ENCODE results near the gene FAM149A. TPM values are rescaled to one million over a fixed set of nuclear protein-coding genes. Genes with fewer than 3 reads are reported as not detected.

The FAM149A gene
- total RNA-seq, 2 donors from 2014 or later, result 12.9 to 27.0 TPM

DNA sequence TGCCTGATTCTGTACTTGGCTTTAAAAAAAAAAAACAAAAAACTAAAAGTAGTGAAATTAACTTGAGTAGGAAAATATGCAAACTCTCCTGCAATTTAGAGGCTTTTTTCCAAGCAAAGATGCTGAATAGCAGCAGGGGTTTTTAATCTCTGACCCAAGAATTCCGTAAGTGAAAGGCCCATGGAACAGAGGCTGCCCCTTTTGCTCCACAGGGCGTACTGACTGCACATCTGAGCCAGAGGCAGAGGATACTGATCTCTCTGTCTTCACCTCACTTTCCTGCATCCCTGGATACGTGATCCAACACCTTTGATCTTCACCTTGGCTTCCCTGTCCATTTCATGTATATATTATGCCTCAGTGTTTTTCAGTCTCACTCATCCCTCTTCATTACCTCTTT, 3.9 kb downstream of the FAM149A start:
- intact Hi-C loops (cut with DNase I), result no loop called here
- WGBS, result 91% methylated on average over 3 of the region's 3 CpGs

DNA sequence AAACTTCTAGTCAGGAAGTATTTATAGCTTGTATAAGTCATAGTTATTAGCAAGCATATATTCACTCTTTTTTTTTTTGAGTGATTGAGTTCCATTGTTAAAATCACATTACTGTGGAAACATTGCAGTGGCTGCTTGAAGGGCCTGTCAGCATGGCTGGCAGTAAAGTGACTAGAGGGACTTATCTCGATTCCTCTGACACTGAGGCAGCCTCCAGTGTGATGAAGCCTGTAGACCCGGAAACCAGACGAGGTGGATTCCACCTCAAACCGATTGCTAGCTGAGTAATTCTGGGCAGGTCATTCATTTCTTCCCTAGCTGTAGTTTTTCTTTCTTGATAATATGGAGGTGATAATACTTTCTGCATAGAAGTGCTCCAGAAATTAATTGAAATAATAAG, 4.7 kb downstream of the FAM149A start:
- TF ChIP-seq POLR2AphosphoS5 (IDR thresholded peaks at IDR 0.05) (no peak), POLR2A (IDR thresholded peaks at IDR 0.05) (no peak)
- TF ChIP-seq, protein P1, sequence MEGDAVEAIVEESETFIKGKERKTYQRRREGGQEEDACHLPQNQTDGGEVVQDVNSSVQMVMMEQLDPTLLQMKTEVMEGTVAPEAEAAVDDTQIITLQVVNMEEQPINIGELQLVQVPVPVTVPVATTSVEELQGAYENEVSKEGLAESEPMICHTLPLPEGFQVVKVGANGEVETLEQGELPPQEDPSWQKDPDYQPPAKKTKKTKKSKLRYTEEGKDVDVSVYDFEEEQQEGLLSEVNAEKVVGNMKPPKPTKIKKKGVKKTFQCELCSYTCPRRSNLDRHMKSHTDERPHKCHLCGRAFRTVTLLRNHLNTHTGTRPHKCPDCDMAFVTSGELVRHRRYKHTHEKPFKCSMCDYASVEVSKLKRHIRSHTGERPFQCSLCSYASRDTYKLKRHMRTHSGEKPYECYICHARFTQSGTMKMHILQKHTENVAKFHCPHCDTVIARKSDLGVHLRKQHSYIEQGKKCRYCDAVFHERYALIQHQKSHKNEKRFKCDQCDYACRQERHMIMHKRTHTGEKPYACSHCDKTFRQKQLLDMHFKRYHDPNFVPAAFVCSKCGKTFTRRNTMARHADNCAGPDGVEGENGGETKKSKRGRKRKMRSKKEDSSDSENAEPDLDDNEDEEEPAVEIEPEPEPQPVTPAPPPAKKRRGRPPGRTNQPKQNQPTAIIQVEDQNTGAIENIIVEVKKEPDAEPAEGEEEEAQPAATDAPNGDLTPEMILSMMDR (IDR thresholded peaks at IDR 0.05), result no peak
- H3K9me3 ChIP-seq, result no peaks in the 10 kb centered on the region
- H3K27ac ChIP-seq, result no peak overlapping the region
- peaks cover 5% of the 10 kb centered on the region for H3K4me1 ChIP-seq (replicated peaks)
- no peaks in the 10 kb centered on the region for H3K27me3 ChIP-seq (replicated peaks; ENCODE audit: insufficient read depth)
- no peak overlapping the region for H3K4me3 ChIP-seq
- H3K36me3 ChIP-seq, result no peaks in the 10 kb centered on the region
- intact Hi-C loops (cut with DNase I), result no loop called here
- no peak for DNase-seq (ENCODE audit: low spot score)
- 86% methylated on average over 4 of the region's 4 CpGs for WGBS

More for the DNA sequence above, 3.9 kb downstream of the FAM149A start:
- DNase-seq (ENCODE audit: low spot score), result no peak
- Histone ChIP-seq H3K9me3 (no peaks in the 10 kb centered on the region), H3K36me3 (no peaks in the 10 kb centered on the region), H3K27me3 (replicated peaks; ENCODE audit: insufficient read depth) (no peaks in the 10 kb centered on the region), H3K27ac (no peak overlapping the region), H3K4me1 (replicated peaks) (peaks cover 5% of the 10 kb centered on the region), H3K4me3 (no peak overlapping the region)
- no peak for TF ChIP-seq POLR2A (IDR thresholded peaks at IDR 0.05)

DNA sequence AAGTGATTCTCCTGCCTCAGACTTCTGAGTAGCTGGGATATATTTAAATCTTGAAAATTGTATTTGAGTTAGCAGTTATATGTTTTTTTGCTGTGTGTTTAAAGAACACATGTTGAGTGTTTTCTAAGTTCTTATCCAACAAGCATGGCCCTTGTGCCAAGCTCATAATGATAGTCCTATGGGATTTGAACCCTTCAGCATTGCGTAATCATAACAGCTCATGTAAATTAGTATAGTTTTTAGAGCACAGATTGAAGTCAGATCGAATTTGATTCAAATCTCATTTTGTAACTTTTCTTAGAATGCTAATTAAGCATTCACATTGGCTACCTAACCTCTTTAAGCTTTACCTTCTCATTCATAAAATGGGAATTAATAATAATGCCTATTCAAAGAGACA, 12.2 kb downstream of the FAM149A start:
- H3K27ac ChIP-seq, result no peak overlapping the region
- H3K36me3 ChIP-seq, result no peaks in the 10 kb centered on the region
- WGBS, result 94% methylated on average over 2 of the region's 2 CpGs
- H3K4me3 ChIP-seq, result no peak overlapping the region
- no peaks in the 10 kb centered on the region for H3K9me3 ChIP-seq
- DNase-seq (ENCODE audit: low spot score), result no peak
- H3K4me1 ChIP-seq (replicated peaks), result no peaks in the 10 kb centered on the region
- TF ChIP-seq POLR2A (IDR thresholded peaks at IDR 0.05) (no peak), POLR2AphosphoS5 (IDR thresholded peaks at IDR 0.05) (no peak)
- TF ChIP-seq, protein P1 (IDR thresholded peaks at IDR 0.05), result no peak
- H3K27me3 ChIP-seq (replicated peaks; ENCODE audit: insufficient read depth), result no peaks in the 10 kb centered on the region
- intact Hi-C loops (cut with DNase I), result no loop called here

DNA sequence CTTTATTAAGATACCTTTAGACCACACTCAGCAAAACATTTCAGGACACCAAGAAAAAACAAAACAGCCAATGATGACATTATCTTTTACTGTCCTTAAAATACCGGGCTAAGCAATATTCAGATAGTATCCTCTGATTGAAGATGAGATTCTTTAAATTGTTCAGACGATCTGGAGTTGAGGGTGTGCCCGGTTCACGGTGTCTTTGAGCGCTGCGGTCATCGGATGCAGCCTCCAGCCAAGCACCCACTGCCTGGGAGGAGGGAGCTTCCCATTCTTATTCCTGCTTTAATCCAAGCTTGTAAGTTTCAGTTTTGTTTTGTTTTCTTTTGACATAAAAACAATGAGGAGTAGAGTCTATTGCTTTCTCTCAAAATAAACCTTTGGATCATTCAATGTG, 14.1 kb downstream of the FAM149A start:
- TF ChIP-seq POLR2A (IDR thresholded peaks at IDR 0.05) (no peak), POLR2AphosphoS5 (IDR thresholded peaks at IDR 0.05) (no peak)
- TF ChIP-seq, protein P1 (IDR thresholded peaks at IDR 0.05), result no peak
- H3K27me3 ChIP-seq (replicated peaks; ENCODE audit: insufficient read depth), result no peaks in the 10 kb centered on the region
- intact Hi-C loops (cut with DNase I), result no loop called here
- no peaks in the 10 kb centered on the region for H3K36me3 ChIP-seq
- no peak for DNase-seq (ENCODE audit: low spot score)
- H3K4me3 ChIP-seq, result no peak overlapping the region
- 33% methylated on average over 7 of the region's 7 CpGs for WGBS
- no peak overlapping the region for H3K27ac ChIP-seq
- no peaks in the 10 kb centered on the region for H3K4me1 ChIP-seq (replicated peaks)
- no peaks in the 10 kb centered on the region for H3K9me3 ChIP-seq

DNA sequence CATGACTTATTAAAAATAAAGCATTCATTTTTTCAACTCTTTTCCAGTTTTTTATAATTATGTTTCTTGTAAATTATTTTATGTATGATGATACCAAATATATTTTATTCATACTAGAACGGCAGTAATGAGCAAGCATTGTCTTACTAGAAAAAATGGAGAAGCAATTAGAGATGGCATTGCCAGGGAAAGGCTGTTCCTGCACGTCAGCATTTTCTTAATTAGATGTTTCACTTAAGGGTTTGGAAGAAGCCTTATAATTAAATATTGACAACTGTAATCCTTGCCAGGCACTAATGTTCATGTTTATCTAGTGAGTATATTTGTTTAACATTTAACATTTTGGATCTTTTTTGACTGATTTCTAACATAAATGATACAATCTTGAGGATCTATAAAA, 16.6 kb downstream of the FAM149A start:
- H3K27ac ChIP-seq, result no peak overlapping the region
- no peaks in the 10 kb centered on the region for H3K4me1 ChIP-seq (replicated peaks)
- WGBS, result 75% methylated on average over 2 of the region's 2 CpGs
- no peaks in the 10 kb centered on the region for H3K27me3 ChIP-seq (replicated peaks; ENCODE audit: insufficient read depth)
- H3K36me3 ChIP-seq, result no peaks in the 10 kb centered on the region
- TF ChIP-seq POLR2A (IDR thresholded peaks at IDR 0.05) (no peak), POLR2AphosphoS5 (IDR thresholded peaks at IDR 0.05) (no peak)
- no peaks in the 10 kb centered on the region for H3K9me3 ChIP-seq
- H3K4me3 ChIP-seq, result no peak overlapping the region
- DNase-seq (ENCODE audit: low spot score), result no peak
- intact Hi-C loops (cut with DNase I), result no loop called here

DNA sequence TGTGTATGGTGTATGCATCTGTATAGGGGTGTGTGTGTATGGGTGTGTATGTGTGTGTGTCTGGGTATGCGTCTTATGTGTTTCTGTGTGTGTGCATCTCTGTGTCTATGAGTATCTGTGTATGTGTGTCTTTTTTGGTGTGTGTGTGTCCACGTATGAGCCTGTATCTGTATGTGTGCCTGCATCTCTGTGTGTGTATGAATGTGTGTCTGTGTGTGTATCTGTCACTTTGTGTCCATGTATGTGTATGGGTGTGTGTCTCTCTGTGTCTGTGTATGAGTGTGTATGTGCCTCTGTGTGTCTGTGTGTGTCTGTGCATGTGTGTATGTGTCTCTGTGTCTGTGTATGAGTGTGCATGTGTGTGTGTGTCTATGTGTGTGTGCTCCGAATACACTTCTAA, 24.3 kb downstream of the FAM149A start:
- no peak for TF ChIP-seq POLR2AphosphoS5 (IDR thresholded peaks at IDR 0.05)
- DNase-seq (ENCODE audit: low spot score), result no peak
- H3K27me3 ChIP-seq (replicated peaks; ENCODE audit: insufficient read depth), result no peaks in the 10 kb centered on the region
- no peak overlapping the region for H3K4me3 ChIP-seq
- intact Hi-C loops (cut with DNase I), result no loop called here
- no peaks in the 10 kb centered on the region for H3K36me3 ChIP-seq
- WGBS, result 92% methylated on average over 3 of the region's 3 CpGs
- H3K4me1 ChIP-seq (replicated peaks), result peaks cover 3% of the 10 kb centered on the region
- no peaks in the 10 kb centered on the region for H3K9me3 ChIP-seq
- H3K27ac ChIP-seq, result no peak overlapping the region
